Common myeloid progenitor, CD34-positive (primary cell): ENCODE data around the gene PTGES.
A peak's percentile ranks its signal among the peaks of the same experiment; 100 is the strongest.

Experiments used
- CTCF ChIA-PET: fragments of 350-600 bp; sonication (Branson Sonifier 250); formaldehyde crosslinking; loops from one replicate; lab custom pipeline; 2021; ENCODE audit warnings: antibody characterized with exemption; lab: Charles Lee
- POLR2A ChIA-PET: fragments of 350-600 bp; sonication (Branson Sonifier 250); formaldehyde crosslinking; loops from one replicate; lab custom pipeline; 2021; ENCODE audit warnings: antibody characterized with exemption; lab: Charles Lee
- DNase-seq, 3 donors: peaks; one replicate each; pipeline versions ENCODE4 v3.0.0 to v3.0.0-alpha.2; 2013
- H3K27ac ChIP-seq, 2 experiments: 1 replicate in 1 of 2; 2 replicates in 1 of 2; pipeline ENCODE4 v1.7.0; 2013; ENCODE audit warnings: inconsistent platforms in 2 of 2, low read length in 2 of 2, mild to moderate bottlenecking in 2 of 2, low read depth in 1 of 2, moderate library complexity in 1 of 2; ENCODE audit not compliant: severe bottlenecking in 2 of 2, insufficient read depth in 1 of 2, poor library complexity in 1 of 2
- H3K27me3 ChIP-seq, 5 experiments: replicated peaks in 2 of 5; 1 replicate in 3 of 5; 2 replicates in 2 of 5; pipeline versions ENCODE4 v1.6.1 to v1.7.0; 2013; ENCODE audit warnings: low read length in 4 of 5, mild to moderate bottlenecking in 2 of 5, moderate library complexity in 2 of 5, inconsistent platforms in 1 of 5; ENCODE audit not compliant: insufficient read depth in 5 of 5, control insufficient read depth in 4 of 5
- H3K36me3 ChIP-seq, 4 experiments: 1 replicate in 2 of 4; 2 replicates in 2 of 4; pipeline versions ENCODE4 v1.6.1 to v1.7.0; 2013; ENCODE audit warnings: low read length in 3 of 4, control low read depth in 1 of 4, mild to moderate bottlenecking in 1 of 4; ENCODE audit not compliant: control insufficient read depth in 4 of 4, insufficient read depth in 4 of 4
- H3K4me1 ChIP-seq, 4 experiments: 1 replicate in 3 of 4; 2 replicates in 1 of 4; pipeline versions ENCODE4 v1.6.1 to v1.7.1; 2013; ENCODE audit warnings: low read length in 3 of 4, mild to moderate bottlenecking in 3 of 4, control low read depth in 1 of 4, inconsistent platforms in 1 of 4, moderate library complexity in 1 of 4; ENCODE audit not compliant: control insufficient read depth in 4 of 4, insufficient read depth in 4 of 4; ENCODE audit errors: control extremely low read depth in 1 of 4
- H3K4me3 ChIP-seq, 7 experiments: 1 replicate in 4 of 7; 2 replicates in 3 of 7; pipeline versions ENCODE4 v1.5.1 to v1.7.0; 2013; ENCODE audit warnings: mild to moderate bottlenecking in 7 of 7, low read length in 6 of 7, moderate library complexity in 6 of 7, inconsistent platforms in 2 of 7, low read depth in 2 of 7, control low read depth in 1 of 7; ENCODE audit not compliant: insufficient read depth in 4 of 7, control insufficient read depth in 1 of 7; ENCODE audit errors: extremely low read depth in 1 of 7
- H3K9me3 ChIP-seq, 5 experiments: 1 replicate in 4 of 5; 2 replicates in 1 of 5; pipeline versions ENCODE4 v1.6.1 to v1.7.1; 2013; ENCODE audit warnings: low read length in 4 of 5, mild to moderate bottlenecking in 2 of 5, inconsistent platforms in 1 of 5, low read depth in 1 of 5, moderate library complexity in 1 of 5; ENCODE audit not compliant: control insufficient read depth in 4 of 5, insufficient read depth in 2 of 5; ENCODE audit errors: control extremely low read depth in 1 of 5
- WGBS: methylation state at CpG from one replicate; pipeline ENCODE4 v1.1.5; 2013; ENCODE audit not compliant: insufficient coverage; 5-methylcytosine and 5-hydroxymethylcytosine counted together

Gene PTGES

DNA sequence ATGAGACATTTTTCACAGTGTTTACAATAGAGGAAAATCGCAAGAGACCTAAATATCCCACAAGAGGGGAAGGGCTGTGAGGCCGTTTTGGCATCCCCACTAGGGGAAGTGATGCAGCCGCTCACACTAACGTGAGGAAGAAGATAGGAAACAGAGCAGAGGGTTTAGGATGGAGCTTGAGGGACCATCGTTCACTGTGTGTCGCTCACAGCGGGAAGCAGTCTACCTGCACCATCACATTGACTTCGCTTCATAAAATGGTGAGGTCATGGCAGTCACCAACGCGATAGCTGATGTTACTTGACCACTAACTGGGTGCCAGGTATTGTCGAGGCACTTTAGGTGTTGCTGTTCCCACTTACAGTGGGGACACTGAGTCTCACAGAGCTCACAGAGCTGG lies 51.8 kb downstream of the PTGES start:
- H3K9me3 ChIP-seq, result no peaks in the 10 kb centered on the region
- no peak overlapping the region for H3K4me3 ChIP-seq
- DNase-seq, result peak in 1 of 3 donors; percentile 26
- H3K27me3 ChIP-seq, result peaks cover 3 to 48% (median 20%) of the 10 kb centered on the region in 5 experiments
- peaks cover 0 to 16% (median 10%) of the 10 kb centered on the region in 4 experiments for H3K4me1 ChIP-seq
- H3K27ac ChIP-seq, result no peak overlapping the region
- CTCF ChIA-PET, result interaction anchor here (1.1 to 2.9 kb wide), 4 partner anchors 10 to 76 kb away, joined by 3 to 13 read pairs (median 4); no protein-coding TSS in a partner anchor
- WGBS, result 56% methylated on average over 10 of the region's 11 CpGs
- POLR2A ChIA-PET, result no interaction called here
- H3K36me3 ChIP-seq, result no peaks in the 10 kb centered on the region

GRCh38 chr9:129698254-129698757 lies 54.5 kb downstream of the PTGES start:
- peak in 1 of 3 donors; percentile 21 for DNase-seq
- Histone ChIP-seq H3K4me1 (peaks cover 0 to 16% (median 10%) of the 10 kb centered on the region in 4 experiments), H3K27ac (no peak overlapping the region), H3K4me3 (peak overlapping the region in 1 of 7 experiments; percentile 11), H3K27me3 (peaks cover 3 to 67% (median 28%) of the 10 kb centered on the region in 5 experiments), H3K9me3 (no peaks in the 10 kb centered on the region), H3K36me3 (no peaks in the 10 kb centered on the region)
- ChIA-PET CTCF (interaction anchor here (2.5 kb wide), 1 partner anchor 28 kb away, joined by 12 read pairs; no protein-coding TSS in a partner anchor), POLR2A (no interaction called here)
- WGBS, result 63% methylated on average over 10 of the region's 17 CpGs

GRCh38 chr9:129697656-129698253 lies 55.1 kb downstream of the PTGES start:
- POLR2A ChIA-PET, result interaction anchor here (0.5 to 0.6 kb wide), 2 partner anchors 40 to 393 kb away, joined by 3 read pairs; no protein-coding TSS in a partner anchor
- H3K9me3 ChIP-seq, result no peaks in the 10 kb centered on the region
- peaks cover 0 to 16% (median 10%) of the 10 kb centered on the region in 4 experiments for H3K4me1 ChIP-seq
- DNase-seq, result peak; percentile 44 to 75 (median 68)
- H3K27ac ChIP-seq, result no peak overlapping the region
- peaks cover 3 to 61% (median 27%) of the 10 kb centered on the region in 5 experiments for H3K27me3 ChIP-seq
- CTCF ChIA-PET, result interaction anchor here (2.5 kb wide), 1 partner anchor 29 kb away, joined by 12 read pairs; no protein-coding TSS in a partner anchor
- no peaks in the 10 kb centered on the region for H3K36me3 ChIP-seq
- H3K4me3 ChIP-seq, result peak overlapping the region in 3 of 7 experiments; percentile 51 to 67 (median 55)
- WGBS, result 1% methylated on average over 15 of the region's 25 CpGs

- no peak overlapping the region for H3K27ac ChIP-seq
- peaks cover 3 to 57% (median 27%) of the 10 kb centered on the region in 5 experiments for H3K27me3 ChIP-seq
- DNase-seq, result peak; percentile 36 to 86 (median 77)
- CTCF ChIA-PET, result interaction anchor here (1.0 to 2.5 kb wide), 2 partner anchors 29 to 32 kb away, joined by 3 to 12 read pairs; partner anchors contain the start of gene PRRX2
- POLR2A ChIA-PET, result interaction anchor here (0.5 to 0.6 kb wide), 2 partner anchors 41 to 393 kb away, joined by 3 read pairs; no protein-coding TSS in a partner anchor
- 8% methylated on average over 44 of the region's 71 CpGs for WGBS
- H3K9me3 ChIP-seq, result no peaks in the 10 kb centered on the region
- peaks cover 0 to 16% (median 10%) of the 10 kb centered on the region in 4 experiments for H3K4me1 ChIP-seq
- H3K36me3 ChIP-seq, result no peaks in the 10 kb centered on the region
- peak overlapping the region in 4 of 7 experiments; percentile 32 to 67 (median 53) for H3K4me3 ChIP-seq
Measured at GRCh38 chr9:129696944-129697655, 55.7 kb downstream of the PTGES start.

GRCh38 chr9:129695870-129696269 lies 57.0 kb downstream of the PTGES start:
- ChIA-PET CTCF (interaction anchor here (1.0 to 2.5 kb wide), 2 partner anchors 30 to 31 kb away, joined by 3 to 12 read pairs; partner anchors contain the start of gene PRRX2), POLR2A (no interaction called here)
- peaks cover 3 to 57% (median 27%) of the 10 kb centered on the region in 5 experiments for H3K27me3 ChIP-seq
- H3K4me3 ChIP-seq, result no peak overlapping the region
- peaks cover 0 to 16% (median 10%) of the 10 kb centered on the region in 4 experiments for H3K4me1 ChIP-seq
- 80% methylated on average over 1 of the region's 3 CpGs for WGBS
- no peak for DNase-seq
- H3K27ac ChIP-seq, result no peak overlapping the region
- H3K36me3 ChIP-seq, result no peaks in the 10 kb centered on the region
- no peaks in the 10 kb centered on the region for H3K9me3 ChIP-seq

DNA sequence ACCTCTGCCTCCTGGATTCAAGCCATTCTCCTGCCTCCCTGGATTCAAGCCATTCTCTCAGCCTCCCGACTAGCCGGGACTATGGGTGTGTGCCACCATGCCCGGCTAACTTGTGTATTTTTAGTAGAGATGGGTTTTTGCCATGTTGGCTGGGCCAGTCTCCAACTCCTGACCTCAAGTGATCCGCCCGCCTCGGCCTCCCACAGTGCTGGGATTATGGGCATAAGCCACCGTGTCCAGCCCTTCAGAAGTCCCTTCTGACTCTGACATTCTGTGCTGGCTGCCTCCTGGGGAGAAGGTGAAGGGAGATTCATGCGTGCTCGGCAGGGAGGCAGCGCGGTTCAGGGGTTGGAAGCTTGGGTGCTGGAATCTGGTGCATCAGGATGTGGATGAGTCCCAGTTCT lies 58.6 kb downstream of the PTGES start:
- WGBS, result 95% methylated on average over 4 of the region's 11 CpGs
- Histone ChIP-seq H3K4me3 (no peak overlapping the region), H3K36me3 (no peaks in the 10 kb centered on the region), H3K9me3 (no peaks in the 10 kb centered on the region), H3K4me1 (peaks cover 0 to 16% (median 10%) of the 10 kb centered on the region in 4 experiments), H3K27ac (no peak overlapping the region), H3K27me3 (peaks cover 2 to 50% (median 25%) of the 10 kb centered on the region in 5 experiments)
- ChIA-PET POLR2A (no interaction called here), CTCF (interaction anchor here (1.4 kb wide), 1 partner anchor 11 kb away, joined by 3 read pairs; no protein-coding TSS in a partner anchor)
- no peak for DNase-seq
